ENCODE results near the gene OBP2B. TPM values are rescaled to one million over a fixed set of nuclear protein-coding genes. Genes with fewer than 3 reads are reported as not detected.

Gene OBP2B
- total RNA-seq, 2 donors from 2014 or later, result not detected

DNA sequence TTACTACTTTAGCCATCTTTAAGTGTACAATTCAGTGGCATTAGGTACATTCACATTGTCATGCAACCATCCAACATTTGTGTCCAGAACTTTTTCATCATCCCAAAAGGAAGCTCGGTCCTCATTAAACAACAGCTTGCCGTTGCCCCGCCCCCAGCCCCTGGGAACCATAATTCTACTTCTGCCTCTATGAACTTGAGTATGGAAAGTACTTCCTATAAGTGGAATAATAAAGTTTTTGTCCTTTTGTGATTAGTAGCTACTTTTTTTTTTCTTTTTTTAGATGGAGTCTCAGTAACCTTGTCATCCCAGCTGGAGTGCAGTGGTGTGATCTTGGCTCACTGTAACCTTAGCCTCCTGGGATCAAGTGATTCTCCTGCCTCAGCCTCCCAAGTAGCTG lies 50.4 kb downstream of the OBP2B start:
- H3K36me3 Mint-ChIP-seq (ENCODE audit: low read depth), result peaks cover 2% of the 10 kb centered on the region
- no peaks in the 10 kb centered on the region for H3K27me3 Mint-ChIP-seq
- ATAC-seq (no peak), DNase-seq (no peak)
- H3K27ac Mint-ChIP-seq, result no peak overlapping the region
- H3K4me3 Mint-ChIP-seq, result no peak overlapping the region
- H3K9me3 ChIP-seq (ENCODE audit: control insufficient read depth, low read length, poor library complexity, severe bottlenecking), result no peaks in the 10 kb centered on the region
- H3K4me1 Mint-ChIP-seq, result peaks cover 15% of the 10 kb centered on the region

Other genes with a start within 250 kb of the OBP2B start
- 10 to 100 TPM in 1 of 2 donors, 1 to 10 TPM in 1; 1.1 to 29.3 TPM for gene GFI1B, start 230.6 kb downstream of the OBP2B start, total RNA-seq
- gene GTF3C5, start 178.3 kb downstream of the OBP2B start, total RNA-seq, result 10 to 100 TPM; 38.9 to 46.6 TPM
- gene CEL, start 147.3 kb downstream of the OBP2B start, total RNA-seq, result under 1 TPM in 1 of 2 donors, not detected in 1; 0.42 TPM
- 100 to 1,000 TPM; 150 to 236 TPM for gene RALGDS, start 88.0 kb downstream of the OBP2B start, total RNA-seq
- 1 to 10 TPM; 2.2 to 2.3 TPM for gene GBGT1, start 45.3 kb downstream of the OBP2B start, total RNA-seq
- 1 to 10 TPM; 2.1 to 3.8 TPM for gene ABO, start 66.0 kb upstream of the OBP2B start, total RNA-seq
- gene SURF6, start 126.9 kb upstream of the OBP2B start, total RNA-seq, result 10 to 100 TPM; 13.6 to 14.0 TPM
- 10 to 100 TPM; 23.4 to 23.6 TPM for gene MED22, start 138.9 kb upstream of the OBP2B start, total RNA-seq
- gene RPL7A, start 139.0 kb upstream of the OBP2B start, total RNA-seq, result 1,000 to 10,000 TPM; 2,417 to 2,552 TPM
- gene SURF1, start 147.2 kb upstream of the OBP2B start, total RNA-seq, result 10 to 100 TPM; 34.9 to 46.9 TPM
- gene SURF2, start 147.3 kb upstream of the OBP2B start, total RNA-seq, result 10 to 100 TPM; 14.1 to 16.0 TPM
- 100 to 1,000 TPM; 116 to 124 TPM for gene SURF4, start 166.8 kb upstream of the OBP2B start, total RNA-seq
- gene STKLD1, start 167.1 kb upstream of the OBP2B start, total RNA-seq, result under 1 TPM; 0.72 to 0.81 TPM
- 10 to 100 TPM; 17.0 to 23.4 TPM for gene REXO4, start 208.8 kb upstream of the OBP2B start, total RNA-seq
- gene ADAMTS13, start 213.1 kb upstream of the OBP2B start, total RNA-seq, result 1 to 10 TPM; 1.1 to 1.9 TPM

All from T-helper 17 cell (primary cell).